ENCODE results near the gene LAPTM5. TPM values are rescaled to one million over a fixed set of nuclear protein-coding genes. Genes with fewer than 3 reads are reported as not detected.

Gene LAPTM5
- total RNA-seq, 1 donor from 2014 or later: 424 TPM

DNA sequence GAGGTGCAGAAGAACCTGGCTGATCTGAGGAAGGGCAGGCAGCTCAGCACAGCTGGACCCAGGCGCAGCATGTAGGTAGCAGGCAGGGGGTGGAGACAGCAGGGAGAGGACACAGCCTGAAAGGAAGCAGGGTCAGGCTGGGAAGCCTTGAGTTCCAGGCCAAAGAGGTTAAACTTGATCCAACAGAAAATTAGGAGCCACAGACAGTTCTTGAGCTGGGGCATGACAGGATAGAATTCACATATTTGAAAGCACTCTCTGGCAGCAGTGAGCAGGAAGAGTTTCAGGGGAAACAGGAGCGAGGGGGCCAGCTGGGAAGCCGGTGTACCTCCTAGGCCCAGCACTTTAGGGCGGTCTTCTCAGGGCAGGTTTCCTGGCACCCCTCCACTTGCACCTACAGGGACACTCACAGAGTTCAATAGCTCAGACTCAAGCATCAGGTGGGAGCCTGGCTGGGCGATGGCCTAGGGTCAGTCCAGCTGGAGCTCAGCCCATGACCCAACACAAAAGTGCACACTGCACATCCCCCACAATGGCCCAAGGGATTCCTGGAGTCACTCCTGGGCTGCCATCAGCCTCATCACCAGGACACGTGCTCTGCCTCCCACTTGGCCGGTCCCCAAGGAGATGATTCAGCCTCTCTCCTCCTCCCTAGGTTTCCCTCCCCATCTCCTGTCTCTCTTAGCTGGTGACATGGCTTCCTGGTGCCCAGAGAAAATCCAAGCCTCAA lies 56.9 kb downstream of the LAPTM5 start:
- TF ChIP-seq CTCF (IDR thresholded peaks at IDR 0.05): no peak
- no peak overlapping the region for H3K4me3 ChIP-seq
- H3K27me3 ChIP-seq: no peaks in the 10 kb centered on the region
- ATAC-seq (no peak), DNase-seq (no peak)
- no peaks in the 10 kb centered on the region for H3K4me1 ChIP-seq
- H3K36me3 ChIP-seq: no peaks in the 10 kb centered on the region
- intact Hi-C loops (cut with DNase I): no loop called here
- H3K9me3 ChIP-seq: no peaks in the 10 kb centered on the region
- H3K27ac ChIP-seq: no peak overlapping the region

DNA sequence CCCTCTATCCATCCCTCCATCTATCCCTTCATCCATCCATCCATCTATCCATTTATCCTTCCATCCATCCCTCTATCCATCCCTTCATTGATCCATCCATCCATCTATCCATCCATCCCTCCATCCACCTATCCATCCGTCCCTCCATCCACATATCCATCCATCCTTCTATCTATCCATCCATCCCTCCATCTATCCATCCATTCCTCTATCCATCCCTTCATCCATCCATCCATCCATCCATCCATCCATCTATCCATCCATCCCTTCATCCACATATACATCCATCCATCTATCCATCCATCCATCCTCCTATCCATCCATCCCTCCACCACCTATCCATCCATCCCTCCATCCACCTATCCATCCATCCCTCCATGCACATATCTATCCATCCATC lies 57.8 kb downstream of the LAPTM5 start:
- Histone ChIP-seq H3K9me3 (no peaks in the 10 kb centered on the region), H3K27ac (no peak overlapping the region), H3K4me1 (no peaks in the 10 kb centered on the region), H3K4me3 (no peak overlapping the region), H3K36me3 (no peaks in the 10 kb centered on the region), H3K27me3 (no peaks in the 10 kb centered on the region)
- DNase-seq: no peak
- ATAC-seq: no peak
- TF ChIP-seq CTCF (IDR thresholded peaks at IDR 0.05): no peak
- intact Hi-C loops (cut with DNase I): no loop called here

GRCh38 chr1:30698401-30698981 lies 59.1 kb downstream of the LAPTM5 start:
- H3K27ac ChIP-seq: no peak overlapping the region
- no peak for TF ChIP-seq CTCF (IDR thresholded peaks at IDR 0.05)
- H3K27me3 ChIP-seq: no peaks in the 10 kb centered on the region
- no peaks in the 10 kb centered on the region for H3K4me1 ChIP-seq
- ATAC-seq: no peak
- no peaks in the 10 kb centered on the region for H3K36me3 ChIP-seq
- intact Hi-C loops (cut with DNase I): no loop called here
- no peak overlapping the region for H3K4me3 ChIP-seq
- no peaks in the 10 kb centered on the region for H3K9me3 ChIP-seq
- peak; percentile 61 for DNase-seq

GRCh38 chr1:30697571-30698376 lies 59.8 kb downstream of the LAPTM5 start:
- no peak overlapping the region for H3K4me3 ChIP-seq
- no peaks in the 10 kb centered on the region for H3K27me3 ChIP-seq
- no peaks in the 10 kb centered on the region for H3K36me3 ChIP-seq
- no peak for TF ChIP-seq CTCF (IDR thresholded peaks at IDR 0.05)
- H3K9me3 ChIP-seq: no peaks in the 10 kb centered on the region
- H3K4me1 ChIP-seq: no peaks in the 10 kb centered on the region
- no peak overlapping the region for H3K27ac ChIP-seq
- DNase-seq (peak; percentile 41), ATAC-seq (no peak)
- intact Hi-C loops (cut with DNase I): no loop called here

DNA sequence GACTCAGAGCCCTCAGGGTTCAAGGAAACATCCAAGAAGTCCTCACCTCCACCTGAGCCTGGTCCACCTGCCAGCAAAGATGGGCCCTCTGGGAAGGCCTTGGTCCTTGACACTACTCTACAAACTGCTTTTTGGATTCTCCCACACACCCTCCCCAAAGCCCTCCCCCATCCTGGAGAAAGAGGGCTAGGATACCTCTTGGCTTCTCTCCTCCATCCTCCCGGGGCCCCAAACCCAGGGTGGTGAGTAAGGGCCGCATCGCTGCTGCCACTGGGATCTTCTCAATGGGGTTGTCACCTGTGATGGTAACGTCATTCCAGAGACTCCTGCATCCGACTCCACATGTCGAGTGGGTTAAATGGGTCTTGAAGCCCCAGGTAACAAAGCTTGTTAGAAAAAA lies 60.7 kb downstream of the LAPTM5 start:
- TF ChIP-seq CTCF (IDR thresholded peaks at IDR 0.05): no peak
- Histone ChIP-seq H3K4me3 (no peak overlapping the region), H3K27me3 (no peaks in the 10 kb centered on the region), H3K36me3 (no peaks in the 10 kb centered on the region), H3K4me1 (no peaks in the 10 kb centered on the region), H3K9me3 (no peaks in the 10 kb centered on the region), H3K27ac (no peak overlapping the region)
- intact Hi-C loops (cut with DNase I): no loop called here
- ATAC-seq: no peak
- DNase-seq: no peak
